Measurements from ENCODE around the gene ELOVL5. TPM values are rescaled to one million over a fixed set of nuclear protein-coding genes. Genes with fewer than 3 reads are reported as not detected.

ELOVL5 gene
- total RNA-seq, 3 donors from 2014 or later = 89.4 to 115 (median 104) TPM

DNA sequence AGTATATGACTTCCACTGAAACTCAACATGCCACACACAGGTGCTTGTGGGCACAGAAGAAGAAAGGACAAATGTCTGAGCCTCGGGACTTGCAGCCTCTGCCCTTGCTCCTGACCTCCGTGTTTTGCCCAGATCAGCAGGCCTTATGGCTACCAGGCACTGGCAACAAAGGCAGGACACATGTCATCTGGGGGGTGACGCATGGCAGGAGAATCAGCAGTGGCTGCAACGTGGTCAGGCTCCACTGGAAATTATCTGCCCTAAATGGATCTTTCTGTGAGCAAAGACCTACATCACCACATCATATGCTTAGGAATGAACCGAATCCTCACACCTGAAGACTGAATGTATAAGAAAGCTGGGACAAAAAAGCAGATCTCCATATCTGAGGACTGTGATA, 78.9 kb downstream of the ELOVL5 start:
- no peak overlapping the region for H3K4me3 Mint-ChIP-seq

GRCh38 chr6:53268858-53269608, 79.7 kb downstream of the ELOVL5 start:
- ATAC-seq = no peak
- Mint-ChIP-seq H3K27me3 (ENCODE audit: low read depth) (no peaks in the 10 kb centered on the region), H3K4me1 (ENCODE audit: low read depth) (no peaks in the 10 kb centered on the region), H3K9me3 (no peaks in the 10 kb centered on the region), H3K4me3 (no peak overlapping the region), H3K36me3 (ENCODE audit: insufficient read depth) (peaks cover 63% of the 10 kb centered on the region)
- no peak for DNase-seq

More for the DNA sequence above, 78.9 kb downstream of the ELOVL5 start:
- DNase-seq = no peak
- ATAC-seq = no peak
- no peaks in the 10 kb centered on the region for H3K9me3 Mint-ChIP-seq
- no peaks in the 10 kb centered on the region for H3K27me3 Mint-ChIP-seq (ENCODE audit: low read depth)
- H3K36me3 Mint-ChIP-seq (ENCODE audit: insufficient read depth) = peaks cover 61% of the 10 kb centered on the region
- H3K4me1 Mint-ChIP-seq (ENCODE audit: low read depth) = no peaks in the 10 kb centered on the region

DNA sequence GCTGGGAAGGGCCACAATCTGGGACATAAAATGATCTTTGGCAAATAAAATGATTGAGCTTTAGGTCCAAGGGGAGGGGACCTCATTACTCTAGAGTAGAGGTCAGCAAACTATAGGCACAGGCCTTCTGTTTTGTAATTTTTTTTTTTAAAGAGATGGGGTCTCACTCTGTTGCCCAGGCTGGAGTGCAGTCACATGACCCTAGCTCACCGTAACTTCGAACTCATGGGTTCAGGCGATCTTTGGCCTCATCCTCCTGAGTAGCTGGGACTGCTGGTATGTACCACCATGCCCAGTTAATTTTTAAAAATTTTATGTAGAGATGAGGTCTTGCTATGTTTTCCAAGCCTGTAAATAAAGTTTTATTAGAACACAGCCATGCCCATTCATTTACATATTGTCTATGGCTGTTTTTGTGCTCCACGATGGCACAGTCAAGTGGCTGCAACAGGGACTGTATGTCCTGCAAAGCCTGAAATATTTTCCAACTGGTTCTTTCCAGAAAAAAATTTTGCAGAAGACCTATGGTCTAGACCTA, 82.1 kb downstream of the ELOVL5 start:
- Mint-ChIP-seq H3K4me3 (no peak overlapping the region), H3K9me3 (no peaks in the 10 kb centered on the region), H3K27me3 (ENCODE audit: low read depth) (no peaks in the 10 kb centered on the region), H3K4me1 (ENCODE audit: low read depth) (no peaks in the 10 kb centered on the region), H3K36me3 (ENCODE audit: insufficient read depth) (peaks cover 62% of the 10 kb centered on the region)
- ATAC-seq (no peak), DNase-seq (no peak)

GRCh38 chr6:53264915-53265607, 83.7 kb downstream of the ELOVL5 start:
- Mint-ChIP-seq H3K9me3 (no peaks in the 10 kb centered on the region), H3K36me3 (ENCODE audit: insufficient read depth) (peaks cover 65% of the 10 kb centered on the region), H3K27me3 (ENCODE audit: low read depth) (no peaks in the 10 kb centered on the region), H3K4me3 (no peak overlapping the region), H3K4me1 (ENCODE audit: low read depth) (no peaks in the 10 kb centered on the region)
- DNase-seq (no peak), ATAC-seq (no peak)

- ATAC-seq (no peak), DNase-seq (no peak)
- Mint-ChIP-seq H3K27me3 (ENCODE audit: low read depth) (no peaks in the 10 kb centered on the region), H3K4me1 (ENCODE audit: low read depth) (no peaks in the 10 kb centered on the region), H3K9me3 (no peaks in the 10 kb centered on the region), H3K4me3 (no peak overlapping the region), H3K36me3 (ENCODE audit: insufficient read depth) (peaks cover 65% of the 10 kb centered on the region)
Measured at GRCh38 chr6:53264337-53264736, 84.4 kb downstream of the ELOVL5 start.

DNA sequence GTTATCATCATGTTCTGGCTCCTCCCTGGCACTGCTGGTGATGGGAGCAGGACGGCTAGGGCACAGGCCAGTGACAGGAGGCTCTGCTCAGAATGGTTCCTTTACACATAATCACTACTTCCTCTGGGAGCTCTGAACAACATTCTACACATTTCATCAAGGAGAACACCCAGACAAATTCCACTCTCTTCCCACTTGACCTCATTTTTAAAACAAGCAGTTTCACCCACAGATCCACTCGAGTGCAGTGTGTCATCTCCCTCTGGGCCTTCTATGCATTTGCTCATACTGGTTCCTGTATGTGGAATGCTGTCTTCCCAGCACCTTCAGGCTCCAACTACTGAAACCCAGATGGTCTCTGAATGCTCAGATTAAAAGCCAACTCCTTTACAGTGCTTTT, 84.8 kb downstream of the ELOVL5 start:
- no peaks in the 10 kb centered on the region for H3K4me1 Mint-ChIP-seq (ENCODE audit: low read depth)
- ATAC-seq (no peak), DNase-seq (no peak)
- H3K36me3 Mint-ChIP-seq (ENCODE audit: insufficient read depth) = peaks cover 65% of the 10 kb centered on the region
- no peaks in the 10 kb centered on the region for H3K27me3 Mint-ChIP-seq (ENCODE audit: low read depth)
- no peak overlapping the region for H3K4me3 Mint-ChIP-seq
- H3K9me3 Mint-ChIP-seq = no peaks in the 10 kb centered on the region

- H3K9me3 Mint-ChIP-seq = no peaks in the 10 kb centered on the region
- ATAC-seq = no peak
- no peaks in the 10 kb centered on the region for H3K27me3 Mint-ChIP-seq (ENCODE audit: low read depth)
- no peak overlapping the region for H3K4me3 Mint-ChIP-seq
- H3K36me3 Mint-ChIP-seq (ENCODE audit: insufficient read depth) = peaks cover 65% of the 10 kb centered on the region
- H3K4me1 Mint-ChIP-seq (ENCODE audit: low read depth) = no peaks in the 10 kb centered on the region
- DNase-seq = no peak
Measured at GRCh38 chr6:53259860-53260580, 88.7 kb downstream of the ELOVL5 start.

GRCh38 chr6:53258774-53259155, 90.0 kb downstream of the ELOVL5 start:
- Mint-ChIP-seq H3K4me1 (ENCODE audit: low read depth) (no peaks in the 10 kb centered on the region), H3K36me3 (ENCODE audit: insufficient read depth) (peaks cover 56% of the 10 kb centered on the region), H3K4me3 (no peak overlapping the region), H3K27me3 (ENCODE audit: low read depth) (no peaks in the 10 kb centered on the region), H3K9me3 (peaks cover 2% of the 10 kb centered on the region)
- no peak for DNase-seq
- ATAC-seq = no peak

DNA sequence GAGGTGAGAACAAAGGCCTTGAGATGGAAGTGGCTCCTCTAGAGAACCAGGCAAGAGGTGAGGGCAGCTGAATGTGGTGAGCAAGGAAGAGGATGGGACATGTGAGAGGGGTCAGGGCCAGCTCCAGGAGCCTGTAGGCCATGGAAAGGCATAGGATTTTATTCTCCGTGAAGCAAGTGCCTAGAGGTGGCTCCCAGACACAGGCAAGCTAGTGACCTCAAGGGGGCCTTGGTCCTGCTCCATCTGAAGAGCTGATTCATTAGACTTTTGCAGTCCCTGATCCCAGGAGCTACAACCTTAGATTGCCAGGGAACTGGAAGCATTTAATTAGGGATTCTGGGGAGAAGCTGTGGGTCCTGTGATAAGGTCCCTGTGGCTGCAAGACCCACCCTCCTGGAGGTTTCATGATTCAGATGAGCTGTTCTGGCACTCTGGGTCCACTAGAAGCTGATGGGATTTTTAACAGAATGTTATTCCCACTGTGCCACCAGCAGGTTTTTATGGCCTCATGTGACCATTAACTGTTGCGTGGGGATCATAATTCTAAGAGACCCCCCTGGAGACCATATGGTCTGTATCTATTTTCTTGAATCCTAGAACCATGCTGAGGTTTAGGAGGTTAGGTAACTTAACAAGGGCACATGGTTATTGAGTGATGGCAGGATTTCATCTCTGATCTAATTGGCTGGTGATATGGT, 90.5 kb downstream of the ELOVL5 start:
- Mint-ChIP-seq H3K27me3 (ENCODE audit: low read depth) (no peaks in the 10 kb centered on the region), H3K9me3 (peaks cover 2% of the 10 kb centered on the region), H3K36me3 (ENCODE audit: insufficient read depth) (peaks cover 55% of the 10 kb centered on the region), H3K4me3 (no peak overlapping the region), H3K4me1 (ENCODE audit: low read depth) (no peaks in the 10 kb centered on the region)
- ATAC-seq = no peak
- no peak for DNase-seq

DNA sequence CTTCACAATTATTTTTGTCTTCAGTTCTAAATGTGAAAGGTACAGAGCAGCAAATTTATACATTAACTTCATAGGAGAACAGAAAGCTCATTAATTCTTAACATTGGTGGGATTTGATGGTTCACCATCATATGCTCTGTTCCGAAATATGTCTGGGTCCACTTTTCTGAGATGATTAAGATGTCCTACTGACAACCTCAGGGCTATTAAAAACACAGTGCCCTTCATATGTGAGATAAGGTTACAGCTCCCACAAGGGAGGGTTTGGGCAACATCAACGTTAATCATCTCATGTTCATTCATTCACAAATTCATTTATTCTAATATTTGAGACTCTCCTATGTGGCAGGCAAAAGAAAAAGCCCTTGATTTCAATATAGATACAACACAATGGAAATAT, 91.2 kb downstream of the ELOVL5 start:
- peaks cover 54% of the 10 kb centered on the region for H3K36me3 Mint-ChIP-seq (ENCODE audit: insufficient read depth)

DNA sequence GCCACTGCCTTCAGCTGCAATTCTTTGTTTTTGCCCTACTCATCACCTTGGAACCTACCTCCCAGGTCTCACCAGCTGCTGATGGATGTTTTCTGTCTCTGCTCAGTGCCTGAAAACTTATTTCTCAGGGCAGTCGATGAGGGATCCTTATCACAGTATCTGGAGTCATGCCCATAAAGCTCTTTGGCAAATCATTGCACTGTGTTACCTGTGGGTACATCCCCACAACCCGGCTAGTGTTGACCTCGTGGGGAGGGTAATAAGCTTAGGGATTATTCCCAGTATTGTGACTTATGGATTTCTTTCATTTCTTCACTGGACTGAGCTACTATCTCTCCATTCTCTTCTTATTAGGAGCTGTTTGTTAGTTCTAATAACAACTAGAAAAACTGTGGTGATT, 91.7 kb downstream of the ELOVL5 start:
- DNase-seq (no peak), ATAC-seq (no peak)
- peaks cover 2% of the 10 kb centered on the region for H3K4me1 Mint-ChIP-seq (ENCODE audit: low read depth)
- H3K9me3 Mint-ChIP-seq = peaks cover 2% of the 10 kb centered on the region
- no peaks in the 10 kb centered on the region for H3K27me3 Mint-ChIP-seq (ENCODE audit: low read depth)
- H3K4me3 Mint-ChIP-seq = no peak overlapping the region
- H3K36me3 Mint-ChIP-seq (ENCODE audit: insufficient read depth) = peaks cover 50% of the 10 kb centered on the region

More for the DNA sequence above, 91.2 kb downstream of the ELOVL5 start:
- no peak for DNase-seq
- no peaks in the 10 kb centered on the region for H3K27me3 Mint-ChIP-seq (ENCODE audit: low read depth)
- no peak overlapping the region for H3K4me3 Mint-ChIP-seq
- peaks cover 2% of the 10 kb centered on the region for H3K9me3 Mint-ChIP-seq
- ATAC-seq = no peak
- H3K4me1 Mint-ChIP-seq (ENCODE audit: low read depth) = no peaks in the 10 kb centered on the region

GRCh38 chr6:53252177-53252692, 96.5 kb downstream of the ELOVL5 start:
- no peak for ATAC-seq
- H3K36me3 Mint-ChIP-seq (ENCODE audit: insufficient read depth) = peaks cover 15% of the 10 kb centered on the region
- no peaks in the 10 kb centered on the region for H3K27me3 Mint-ChIP-seq (ENCODE audit: low read depth)
- H3K4me1 Mint-ChIP-seq (ENCODE audit: low read depth) = peaks cover 5% of the 10 kb centered on the region
- peaks cover 2% of the 10 kb centered on the region for H3K9me3 Mint-ChIP-seq
- DNase-seq = no peak
- H3K4me3 Mint-ChIP-seq = no peak overlapping the region

DNA sequence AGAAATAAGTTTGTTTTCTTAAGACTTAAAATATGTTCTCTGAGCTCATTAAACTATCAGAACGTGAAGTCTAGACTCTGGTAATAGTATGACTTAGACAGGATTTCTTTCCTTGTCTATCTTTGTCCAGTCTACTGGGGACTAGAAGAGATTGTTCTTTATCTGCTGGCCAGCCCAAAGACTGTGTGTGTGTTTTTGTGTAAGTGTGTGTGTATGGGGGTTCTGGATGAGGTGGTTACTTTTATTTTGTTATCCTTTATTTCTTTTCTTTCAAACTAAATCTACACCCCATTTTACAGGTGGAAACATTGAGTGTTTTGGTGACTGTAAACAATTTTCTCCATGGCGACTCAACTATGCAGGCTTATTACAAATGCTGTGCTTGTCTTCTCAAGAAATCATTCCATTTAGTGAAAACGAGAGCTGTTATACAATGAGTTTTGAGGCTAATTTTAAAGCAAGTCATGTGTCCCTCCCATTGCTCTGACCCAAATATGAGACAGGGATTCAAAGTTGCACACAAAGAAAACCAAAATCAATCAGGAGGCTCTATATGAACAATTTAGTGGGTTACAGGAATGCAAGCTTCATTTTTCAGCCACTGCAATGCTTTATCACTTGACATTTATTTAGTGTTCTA, 97.6 kb downstream of the ELOVL5 start:
- DNase-seq (no peak), ATAC-seq (no peak)
- H3K4me1 Mint-ChIP-seq (ENCODE audit: low read depth) = peaks cover 9% of the 10 kb centered on the region

More for the DNA sequence above, 97.6 kb downstream of the ELOVL5 start:
- H3K36me3 Mint-ChIP-seq (ENCODE audit: insufficient read depth) = peaks cover 8% of the 10 kb centered on the region
- H3K4me3 Mint-ChIP-seq = no peak overlapping the region
- no peaks in the 10 kb centered on the region for H3K27me3 Mint-ChIP-seq (ENCODE audit: low read depth)
- H3K9me3 Mint-ChIP-seq = peaks cover 2% of the 10 kb centered on the region

Measured in activated T-cell treated with anti-CD3 and anti-CD28 coated beads, Interleukin-2, amount 50 U/mL, for 4 hours (primary cell).